HCT116 (cell line): ENCODE measurements around the gene NDST3. TPM values are rescaled to one million over a fixed set of nuclear protein-coding genes. Genes with fewer than 3 reads are reported as not detected.

Experiments
- ATAC-seq: fragments of 200-7000 bp; cut with Tn5 transposase; 2 replicates; pipeline ENCODE4 v1.9.1; 2020; ENCODE audit warnings: mild to moderate bottlenecking, moderate library complexity
- BruUV-seq: library from RNA; stranded (reverse); fragments of 400-500 nt; replicated peaks from 2 replicates; lab custom pipeline; 2021; lab: Mats Ljungman, UMichigan
- CTCF ChIA-PET: fragments of 300-600 bp; sonication (Branson Sonifier 250); formaldehyde crosslinking; loops from one replicate; lab custom pipeline; 2021; ENCODE audit warnings: antibody characterized with exemption; lab: Charles Lee
- POLR2A ChIA-PET: fragments of 300-600, 350-600 bp; sonication (Branson Sonifier 250); formaldehyde crosslinking; loops from one replicate; lab custom pipeline; 2021; ENCODE audit warnings: antibody characterized with exemption; lab: Charles Lee
- RAD21 ChIA-PET, 2 experiments: fragments of 300-600 bp; sonication (Branson Sonifier 250); formaldehyde crosslinking; loops; one replicate each; lab custom pipeline; 2023; ENCODE audit warnings: low total read pairs in 2 of 2; ENCODE audit not compliant: uncharacterized antibody in 2 of 2, unreplicated experiment in 2 of 2, low non-redundant PET in 1 of 2; lab: Charles Lee
- DNase-seq: peaks from one replicate; pipeline ENCODE4 v3.0.0-alpha.2; 2010; ENCODE audit warnings: low read depth, low spot score
- H2AFZ ChIP-seq: fragments of 200-600 bp; shearing (Covaris generic), sonication (generic); 2 replicates; pipeline ENCODE4 v1.6.1; 2017; ENCODE audit warnings: low read depth, mixed run types, mixed read lengths, antibody characterized with exemption, low read length; ENCODE audit not compliant: poor library complexity, severe bottlenecking
- H3K27ac ChIP-seq: 2 replicates; pipeline ENCODE4 v1.5.1; 2012; ENCODE audit warnings: low read depth, low read length
- H3K27me3 ChIP-seq: fragments of 200-600 bp; sonication (generic); 2 replicates; pipeline ENCODE4 v1.6.1; 2016; ENCODE audit warnings: mixed run types, low read length, mixed read lengths; ENCODE audit not compliant: insufficient read depth
- H3K36me3 ChIP-seq, 2 experiments: fragments of 200-500 bp in 1 of 2; fragments of 200-600 bp in 1 of 2; sonication (Bioruptor generic) in 1 of 2; sonication (generic) in 1 of 2; 2 replicates each; pipeline versions ENCODE4 v1.5.1 to v1.6.1; 2014 to 2016; ENCODE audit warnings: low read length in 2 of 2, inconsistent platforms in 1 of 2, mixed read lengths in 1 of 2, mixed run types in 1 of 2; ENCODE audit not compliant: insufficient read depth in 2 of 2, control insufficient read depth in 1 of 2
- H3K4me1 ChIP-seq, 2 experiments: fragments of 200-600 bp in 1 of 2; sonication (generic) in 1 of 2; 2 replicates each; pipeline versions ENCODE4 v1.5.1 to v1.6.1; 2012 to 2017; ENCODE audit warnings: low read length in 2 of 2, inconsistent platforms in 1 of 2, mild to moderate bottlenecking in 1 of 2, mixed read lengths in 1 of 2, mixed run types in 1 of 2, moderate library complexity in 1 of 2; ENCODE audit not compliant: insufficient read depth in 2 of 2, control insufficient read depth in 1 of 2
- H3K4me2 ChIP-seq: fragments of 200-600 bp; sonication (generic); 2 replicates; pipeline ENCODE4 v1.6.1; 2017; ENCODE audit warnings: mixed run types, low read length, mixed read lengths
- H3K4me3 ChIP-seq, 2 experiments: fragments of 200-600 bp in 1 of 2; sonication (generic) in 1 of 2; replicated peaks in 1 of 2; 2 replicates each; pipeline ENCODE4 v1.5.1; 2011 to 2016; ENCODE audit warnings: low read length in 2 of 2, control low read depth in 1 of 2, low read depth in 1 of 2, mild to moderate bottlenecking in 1 of 2, mixed read lengths in 1 of 2, mixed run types in 1 of 2
- H3K79me2 ChIP-seq: fragments of 200-600 bp; sonication (generic); 2 replicates; pipeline ENCODE4 v1.6.1; 2017; ENCODE audit warnings: mild to moderate bottlenecking, mixed run types, low read length, moderate library complexity, mixed read lengths; ENCODE audit not compliant: insufficient read depth
- H3K9ac ChIP-seq: fragments of 200-600 bp; sonication (generic); 2 replicates; pipeline ENCODE4 v1.6.1; 2016; ENCODE audit warnings: low read length, mixed read lengths
- H3K9me2 ChIP-seq: fragments of 200-600 bp; sonication (generic), shearing (Covaris generic); 2 replicates; pipeline ENCODE4 v1.6.1; 2017; ENCODE audit warnings: mixed run types, mild to moderate bottlenecking, moderate library complexity; ENCODE audit not compliant: insufficient read depth
- H3K9me3 ChIP-seq, 2 experiments: fragments of 200-500 bp in 1 of 2; fragments of 200-600 bp in 1 of 2; sonication (Bioruptor generic) in 1 of 2; sonication (generic) in 1 of 2; 2 replicates each; pipeline ENCODE4 v1.6.1; 2014 to 2017; ENCODE audit warnings: low read length in 2 of 2, mixed read lengths in 2 of 2, inconsistent platforms in 1 of 2, low read depth in 1 of 2, mild to moderate bottlenecking in 1 of 2, mixed run types in 1 of 2, moderate library complexity in 1 of 2; ENCODE audit not compliant: control insufficient read depth in 1 of 2, insufficient read depth in 1 of 2
- H4K20me1 ChIP-seq: fragments of 200-600 bp; sonication (generic), shearing (Covaris generic); 2 replicates; pipeline ENCODE4 v1.6.1; 2017; ENCODE audit warnings: mixed run types, mild to moderate bottlenecking, moderate library complexity; ENCODE audit not compliant: insufficient read depth
- EGR1 ChIP-seq: IDR thresholded peaks from 2 replicates; pipeline ENCODE4 v1.6.1; 2012; ENCODE audit warnings: low read depth
- ELF1 ChIP-seq: IDR thresholded peaks from 2 replicates; pipeline ENCODE4 v1.6.1; 2012; ENCODE audit warnings: low read depth, borderline replicate concordance
- FOSL1 ChIP-seq: IDR thresholded peaks from 2 replicates; pipeline ENCODE4 v1.6.1; 2012; ENCODE audit warnings: low read depth
- ZFX ChIP-seq: fragments of 450-650 bp; IDR thresholded peaks from 2 replicates; pipeline ENCODE4 v1.6.1; 2017
- intact Hi-C: fragments of 100-400 bp; cut with micrococcal nuclease; formaldehyde crosslinking; loops from 2 replicates; pipeline ENCODE4 v1.10.0; 2022
- total RNA-seq: library from RNA; stranded (reverse); gene quantifications from one replicate; pipeline ENCODE4 v1.2.1, GENCODE V29; 2021; ENCODE audit not compliant: unreplicated experiment
- TF ChIP-seq, protein P1 (sequence below): IDR thresholded peaks from 2 replicates; pipeline ENCODE4 v1.6.1; 2012
- TF ChIP-seq, protein P2 (sequence below): IDR thresholded peaks from 2 replicates; pipeline ENCODE4 v1.6.1; 2012; ENCODE audit warnings: low read depth

The NDST3 gene
- total RNA-seq, 1 experiment from 2014 or later, result not detected

DNA sequence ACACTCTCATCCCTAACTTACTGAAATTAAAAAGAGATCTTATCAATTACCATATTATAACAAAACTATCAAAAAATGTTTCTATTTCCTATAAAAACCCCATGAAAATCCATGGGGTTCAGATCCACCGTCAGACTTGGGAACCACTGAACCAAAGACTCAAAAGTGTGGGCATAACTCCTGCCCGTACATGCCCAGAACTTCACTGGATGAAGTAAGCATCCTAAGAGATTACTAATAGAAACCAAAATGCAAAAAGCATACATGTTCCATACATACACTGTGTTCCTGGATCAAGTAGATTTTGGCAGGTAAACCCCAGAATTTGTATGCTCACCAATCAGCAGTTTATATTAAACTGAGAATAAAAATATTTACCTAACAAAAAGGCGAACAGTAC is 252.4 kb downstream of the NDST3 start:
- H3K27ac ChIP-seq, result no peak overlapping the region
- no peak overlapping the region for H2AFZ ChIP-seq
- no peaks in the 10 kb centered on the region for H3K27me3 ChIP-seq
- no peaks in the 10 kb centered on the region for H3K79me2 ChIP-seq
- intact Hi-C loops, result no loop called here
- no TSS peak for BruUV-seq
- no peaks in the 10 kb centered on the region; a peak in 1 of 4 replicates for H3K36me3 ChIP-seq
- no peaks in the 10 kb centered on the region for H3K4me1 ChIP-seq
- DNase-seq, result no peak
- H3K9me3 ChIP-seq, result no peaks in the 10 kb centered on the region
- H3K9me2 ChIP-seq, result no peaks in the 10 kb centered on the region
- no peak for ATAC-seq
- ChIA-PET POLR2A (no interaction called here), RAD21 (no interaction called here), CTCF (no interaction called here)
- TF ChIP-seq ZFX (no peak), ELF1 (no peak), FOSL1 (no peak), EGR1 (no peak)
- TF ChIP-seq, protein P1, sequence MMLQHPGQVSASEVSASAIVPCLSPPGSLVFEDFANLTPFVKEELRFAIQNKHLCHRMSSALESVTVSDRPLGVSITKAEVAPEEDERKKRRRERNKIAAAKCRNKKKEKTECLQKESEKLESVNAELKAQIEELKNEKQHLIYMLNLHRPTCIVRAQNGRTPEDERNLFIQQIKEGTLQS, result no peak
- TF ChIP-seq, protein P2, sequence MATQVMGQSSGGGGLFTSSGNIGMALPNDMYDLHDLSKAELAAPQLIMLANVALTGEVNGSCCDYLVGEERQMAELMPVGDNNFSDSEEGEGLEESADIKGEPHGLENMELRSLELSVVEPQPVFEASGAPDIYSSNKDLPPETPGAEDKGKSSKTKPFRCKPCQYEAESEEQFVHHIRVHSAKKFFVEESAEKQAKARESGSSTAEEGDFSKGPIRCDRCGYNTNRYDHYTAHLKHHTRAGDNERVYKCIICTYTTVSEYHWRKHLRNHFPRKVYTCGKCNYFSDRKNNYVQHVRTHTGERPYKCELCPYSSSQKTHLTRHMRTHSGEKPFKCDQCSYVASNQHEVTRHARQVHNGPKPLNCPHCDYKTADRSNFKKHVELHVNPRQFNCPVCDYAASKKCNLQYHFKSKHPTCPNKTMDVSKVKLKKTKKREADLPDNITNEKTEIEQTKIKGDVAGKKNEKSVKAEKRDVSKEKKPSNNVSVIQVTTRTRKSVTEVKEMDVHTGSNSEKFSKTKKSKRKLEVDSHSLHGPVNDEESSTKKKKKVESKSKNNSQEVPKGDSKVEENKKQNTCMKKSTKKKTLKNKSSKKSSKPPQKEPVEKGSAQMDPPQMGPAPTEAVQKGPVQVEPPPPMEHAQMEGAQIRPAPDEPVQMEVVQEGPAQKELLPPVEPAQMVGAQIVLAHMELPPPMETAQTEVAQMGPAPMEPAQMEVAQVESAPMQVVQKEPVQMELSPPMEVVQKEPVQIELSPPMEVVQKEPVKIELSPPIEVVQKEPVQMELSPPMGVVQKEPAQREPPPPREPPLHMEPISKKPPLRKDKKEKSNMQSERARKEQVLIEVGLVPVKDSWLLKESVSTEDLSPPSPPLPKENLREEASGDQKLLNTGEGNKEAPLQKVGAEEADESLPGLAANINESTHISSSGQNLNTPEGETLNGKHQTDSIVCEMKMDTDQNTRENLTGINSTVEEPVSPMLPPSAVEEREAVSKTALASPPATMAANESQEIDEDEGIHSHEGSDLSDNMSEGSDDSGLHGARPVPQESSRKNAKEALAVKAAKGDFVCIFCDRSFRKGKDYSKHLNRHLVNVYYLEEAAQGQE, result no peak
- no peak overlapping the region for H3K4me2 ChIP-seq
- no peak overlapping the region for H3K9ac ChIP-seq
- H3K4me3 ChIP-seq, result no peak overlapping the region
- H4K20me1 ChIP-seq, result no peaks in the 10 kb centered on the region
